ENCODE results near the gene PAPPA.

PAPPA gene

GRCh38 chr9:116202219-116202912 is 48.8 kb downstream of the PAPPA start:
- no peaks in the 10 kb centered on the region for H3K9me3 ChIP-seq (ENCODE audit: control insufficient read depth, insufficient read depth, low read depth, low read length)
- ChIA-PET POLR2A (no interaction called here), CTCF (no interaction called here)
- no peaks in the 10 kb centered on the region for H3K36me3 ChIP-seq (ENCODE audit: control insufficient read depth in 2 of 2, insufficient read depth in 1 of 2, low read length in 2 of 2)
- H3K4me3 ChIP-seq (ENCODE audit: low read depth, low read length) = no peak overlapping the region
- H3K27ac ChIP-seq (ENCODE audit: extremely low read depth, low read depth, low read length) = no peak overlapping the region
- TF ChIP-seq ZNF560 (tag by site-specific recombination; IDR thresholded peaks at IDR 0.05; ENCODE audit: borderline replicate concordance) = no peak
- no peak for TF ChIP-seq PRDM6 (tag by site-specific recombination; IDR thresholded peaks at IDR 0.05)
- TF ChIP-seq ZNF121 (tag by site-specific recombination; IDR thresholded peaks at IDR 0.05) = no peak
- H3K4me1 ChIP-seq (ENCODE audit: control insufficient read depth, insufficient read depth, low read length) = no peaks in the 10 kb centered on the region

GRCh38 chr9:116204252-116204882 is 50.8 kb downstream of the PAPPA start:
- H3K36me3 ChIP-seq (ENCODE audit: control insufficient read depth in 2 of 2, insufficient read depth in 1 of 2, low read length in 2 of 2) = no peaks in the 10 kb centered on the region
- H3K4me3 ChIP-seq (ENCODE audit: low read depth, low read length) = no peak overlapping the region
- ChIA-PET POLR2A (no interaction called here), CTCF (interaction anchor here (0.7 to 2.1 kb wide), 3 partner anchors 10 to 52 kb away, joined by 3 to 10 read pairs (median 3); no protein-coding TSS in a partner anchor)
- H3K9me3 ChIP-seq (ENCODE audit: control insufficient read depth, insufficient read depth, low read depth, low read length) = no peaks in the 10 kb centered on the region
- 0 out of 2 replicates have a peak, but pooled peaks cover 2% of the 10 kb centered on the region for H3K4me1 ChIP-seq (ENCODE audit: control insufficient read depth, insufficient read depth, low read length)
- TF ChIP-seq ZNF785 (tag by site-specific recombination; IDR thresholded peaks at IDR 0.05) (no peak), ZNF274 (IDR thresholded peaks at IDR 0.05; ENCODE audit: low read length) (no peak), ZNF274 (tag by site-specific recombination; IDR thresholded peaks at IDR 0.05; ENCODE audit: borderline replicate concordance) (no peak), ZSCAN18 (tag by site-specific recombination; IDR thresholded peaks at IDR 0.05) (no peak), BCL11A (tag by site-specific recombination; IDR thresholded peaks at IDR 0.05; ENCODE audit: low read depth) (no peak), ZNF404 (tag by site-specific recombination; IDR thresholded peaks at IDR 0.05) (no peak), ZNF2 (tag by site-specific recombination; IDR thresholded peaks at IDR 0.05) (no peak), PRDM1 (tag by site-specific recombination; IDR thresholded peaks at IDR 0.05) (no peak), ZBTB6 (tag by site-specific recombination; IDR thresholded peaks at IDR 0.05) (no peak), IKZF3 (tag by site-specific recombination; IDR thresholded peaks at IDR 0.05) (no peak), BCL11B (tag by site-specific recombination; IDR thresholded peaks at IDR 0.05; ENCODE audit: low read depth) (no peak), SP3 (tag by site-specific recombination; IDR thresholded peaks at IDR 0.05) (no peak), ZSCAN4 (tag by site-specific recombination; IDR thresholded peaks at IDR 0.05) (no peak), ZNF549 (tag by site-specific recombination; IDR thresholded peaks at IDR 0.05) (no peak), ZNF514 (tag by site-specific recombination; IDR thresholded peaks at IDR 0.05) (no peak), ZNF175 (tag by site-specific recombination; IDR thresholded peaks at IDR 0.05) (no peak), MYNN (tag by site-specific recombination; IDR thresholded peaks at IDR 0.05; ENCODE audit: borderline replicate concordance) (no peak), ZNF146 (tag by site-specific recombination; IDR thresholded peaks at IDR 0.05) (no peak)
- TF ChIP-seq, protein P1, sequence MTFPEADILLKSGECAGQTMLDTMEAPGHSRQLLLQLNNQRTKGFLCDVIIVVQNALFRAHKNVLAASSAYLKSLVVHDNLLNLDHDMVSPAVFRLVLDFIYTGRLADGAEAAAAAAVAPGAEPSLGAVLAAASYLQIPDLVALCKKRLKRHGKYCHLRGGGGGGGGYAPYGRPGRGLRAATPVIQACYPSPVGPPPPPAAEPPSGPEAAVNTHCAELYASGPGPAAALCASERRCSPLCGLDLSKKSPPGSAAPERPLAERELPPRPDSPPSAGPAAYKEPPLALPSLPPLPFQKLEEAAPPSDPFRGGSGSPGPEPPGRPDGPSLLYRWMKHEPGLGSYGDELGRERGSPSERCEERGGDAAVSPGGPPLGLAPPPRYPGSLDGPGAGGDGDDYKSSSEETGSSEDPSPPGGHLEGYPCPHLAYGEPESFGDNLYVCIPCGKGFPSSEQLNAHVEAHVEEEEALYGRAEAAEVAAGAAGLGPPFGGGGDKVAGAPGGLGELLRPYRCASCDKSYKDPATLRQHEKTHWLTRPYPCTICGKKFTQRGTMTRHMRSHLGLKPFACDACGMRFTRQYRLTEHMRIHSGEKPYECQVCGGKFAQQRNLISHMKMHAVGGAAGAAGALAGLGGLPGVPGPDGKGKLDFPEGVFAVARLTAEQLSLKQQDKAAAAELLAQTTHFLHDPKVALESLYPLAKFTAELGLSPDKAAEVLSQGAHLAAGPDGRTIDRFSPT (tag by site-specific recombination; IDR thresholded peaks at IDR 0.05) = no peak
- TF ChIP-seq, protein P2, sequence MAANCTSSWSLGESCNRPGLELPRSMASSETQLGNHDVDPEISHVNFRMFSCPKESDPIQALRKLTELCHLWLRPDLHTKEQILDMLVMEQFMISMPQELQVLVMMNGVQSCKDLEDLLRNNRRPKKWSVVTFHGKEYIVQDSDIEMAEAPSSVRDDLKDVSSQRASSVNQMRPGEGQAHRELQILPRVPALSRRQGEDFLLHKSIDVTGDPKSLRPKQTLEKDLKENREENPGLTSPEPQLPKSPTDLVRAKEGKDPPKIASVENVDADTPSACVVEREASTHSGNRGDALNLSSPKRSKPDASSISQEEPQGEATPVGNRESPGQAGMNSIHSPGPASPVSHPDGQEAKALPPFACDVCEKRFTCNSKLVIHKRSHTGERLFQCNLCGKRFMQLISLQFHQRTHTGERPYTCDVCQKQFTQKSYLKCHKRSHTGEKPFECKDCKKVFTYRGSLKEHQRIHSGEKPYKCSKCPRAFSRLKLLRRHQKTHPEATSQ (tag by site-specific recombination; IDR thresholded peaks at IDR 0.05) = no peak
- no peak overlapping the region for H3K27ac ChIP-seq (ENCODE audit: extremely low read depth, low read depth, low read length)

Measured in HEK293 (cell line).